HG03565 (cell line): ENCODE measurements around the gene PAF1.
"Not testable (repeated sequence)": the region's sequence is repeated elsewhere in the genome, so short reads cannot be mapped to it uniquely, and the experiment has no call there.

Source experiments
- ATAC-seq: cut with Tn5 transposase; IDR thresholded peaks from one replicate; pipeline ENCODE4 v1.9.1; 2021; ENCODE audit warnings: mild to moderate bottlenecking, moderate library complexity; ENCODE audit not compliant: unreplicated experiment

PAF1 gene

GRCh38 chr19:39384839-39385568 is 5.9 kb downstream of the PAF1 start:
- no peak for ATAC-seq

GRCh38 chr19:39382991-39383828 is 7.7 kb downstream of the PAF1 start:
- no peak for ATAC-seq

GRCh38 chr19:39381910-39382611 is 8.8 kb downstream of the PAF1 start:
- ATAC-seq = no peak

GRCh38 chr19:39380521-39381502 is 10.1 kb downstream of the PAF1 start:
- ATAC-seq = no peak

GRCh38 chr19:39379865-39380396 is 11.0 kb downstream of the PAF1 start:
- no peak for ATAC-seq

- ATAC-seq = not testable (repeated sequence)
Measured at GRCh38 chr19:39379366-39379765, 11.5 kb downstream of the PAF1 start.

- ATAC-seq = no peak
Measured at GRCh38 chr19:39377373-39378362, 13.2 kb downstream of the PAF1 start.

- ATAC-seq = no peak
Measured at GRCh38 chr19:39375929-39376328, 15.0 kb downstream of the PAF1 start.

- ATAC-seq = no peak
Measured at GRCh38 chr19:39372941-39373340, 18.0 kb downstream of the PAF1 start.

- ATAC-seq = no peak
Measured at GRCh38 chr19:39372047-39372802, 18.7 kb downstream of the PAF1 start.

- no peak for ATAC-seq
Measured at GRCh38 chr19:39370735-39371134, 20.2 kb downstream of the PAF1 start.

GRCh38 chr19:39369200-39369599 is 21.7 kb downstream of the PAF1 start:
- ATAC-seq = no peak

GRCh38 chr19:39365531-39365930 is 25.4 kb downstream of the PAF1 start:
- no peak for ATAC-seq

- ATAC-seq = no peak
Measured at GRCh38 chr19:39363901-39364457, 26.9 kb downstream of the PAF1 start.

- no peak for ATAC-seq
Measured at GRCh38 chr19:39362682-39363657, 27.9 kb downstream of the PAF1 start.

GRCh38 chr19:39360599-39360998 is 30.3 kb downstream of the PAF1 start:
- ATAC-seq = no peak

- no peak for ATAC-seq
Measured at GRCh38 chr19:39359026-39359425, 31.9 kb downstream of the PAF1 start.
